Measurements from ENCODE around the gene RALGPS1. TPM values are rescaled to one million over a fixed set of nuclear protein-coding genes. Genes with fewer than 3 reads are reported as not detected.

Gene RALGPS1
- total RNA-seq, 4 donors from 2014 or later: 7.3 to 22.4 (median 15.4) TPM

DNA sequence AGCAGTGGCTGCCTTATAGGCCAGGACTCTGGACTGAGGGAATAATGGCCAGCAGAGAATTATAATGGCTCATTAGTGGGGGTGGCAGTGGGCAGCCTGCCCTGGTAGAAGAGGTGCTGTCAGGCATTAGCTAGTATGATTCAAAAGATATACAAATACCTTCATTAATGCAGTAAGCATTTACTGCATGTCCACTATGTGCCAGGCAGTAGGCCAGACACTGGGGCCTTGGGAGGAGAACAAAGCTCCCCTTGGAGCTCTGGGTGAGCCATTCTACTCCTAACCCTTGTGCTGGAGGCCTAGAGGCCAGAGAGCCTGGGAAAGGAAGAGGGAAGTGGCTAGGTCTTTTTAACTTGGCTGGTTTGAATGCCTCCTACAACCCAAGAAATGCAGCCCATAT, 348.0 kb downstream of the RALGPS1 start:
- DNase-seq (ENCODE audit: low spot score in 2 of 2): no peak
- H3K4me3 ChIP-seq (ENCODE audit: low read depth, poor library complexity, severe bottlenecking): no peak overlapping the region
- intact Hi-C loops (cut with DNase I; ENCODE audit: low total_unique reads): no loop called here
- TF ChIP-seq, protein P1, sequence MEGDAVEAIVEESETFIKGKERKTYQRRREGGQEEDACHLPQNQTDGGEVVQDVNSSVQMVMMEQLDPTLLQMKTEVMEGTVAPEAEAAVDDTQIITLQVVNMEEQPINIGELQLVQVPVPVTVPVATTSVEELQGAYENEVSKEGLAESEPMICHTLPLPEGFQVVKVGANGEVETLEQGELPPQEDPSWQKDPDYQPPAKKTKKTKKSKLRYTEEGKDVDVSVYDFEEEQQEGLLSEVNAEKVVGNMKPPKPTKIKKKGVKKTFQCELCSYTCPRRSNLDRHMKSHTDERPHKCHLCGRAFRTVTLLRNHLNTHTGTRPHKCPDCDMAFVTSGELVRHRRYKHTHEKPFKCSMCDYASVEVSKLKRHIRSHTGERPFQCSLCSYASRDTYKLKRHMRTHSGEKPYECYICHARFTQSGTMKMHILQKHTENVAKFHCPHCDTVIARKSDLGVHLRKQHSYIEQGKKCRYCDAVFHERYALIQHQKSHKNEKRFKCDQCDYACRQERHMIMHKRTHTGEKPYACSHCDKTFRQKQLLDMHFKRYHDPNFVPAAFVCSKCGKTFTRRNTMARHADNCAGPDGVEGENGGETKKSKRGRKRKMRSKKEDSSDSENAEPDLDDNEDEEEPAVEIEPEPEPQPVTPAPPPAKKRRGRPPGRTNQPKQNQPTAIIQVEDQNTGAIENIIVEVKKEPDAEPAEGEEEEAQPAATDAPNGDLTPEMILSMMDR (IDR thresholded peaks at IDR 0.05): no peak
- no peak for TF ChIP-seq POLR2A (IDR thresholded peaks at IDR 0.05)

- DNase-seq (ENCODE audit: low spot score in 2 of 2): no peak
- no peak overlapping the region for H3K4me3 ChIP-seq (ENCODE audit: low read depth, poor library complexity, severe bottlenecking)
- TF ChIP-seq, protein P1 (IDR thresholded peaks at IDR 0.05): no peak
- no peak for TF ChIP-seq POLR2A (IDR thresholded peaks at IDR 0.05)
- intact Hi-C loops (cut with DNase I; ENCODE audit: low total_unique reads): no loop called here
- 83 to 89% methylated on average over 9 of the region's 9 CpGs for WGBS, 2 donors
Measured at GRCh38 chr9:127263237-127263636, 348.7 kb downstream of the RALGPS1 start.

DNA sequence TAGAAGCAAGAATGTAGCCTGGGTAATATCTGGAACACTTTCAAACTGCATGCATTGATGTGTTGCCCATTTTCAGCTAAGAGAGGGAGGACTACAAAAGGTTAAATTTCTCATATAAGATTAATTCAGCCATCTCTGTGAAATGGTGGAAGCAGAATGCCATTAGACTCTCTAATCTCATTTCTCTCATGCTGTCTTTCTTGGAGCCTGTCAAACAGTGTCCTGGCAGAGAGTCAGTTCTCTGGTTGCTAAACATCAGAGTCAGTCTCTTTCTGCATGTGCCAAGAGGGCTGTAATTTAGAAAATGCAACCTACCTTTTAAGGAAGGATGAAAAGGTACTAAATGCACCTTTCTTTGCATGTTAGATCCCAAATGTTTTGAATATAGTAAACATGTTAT, 349.1 kb downstream of the RALGPS1 start:
- H3K4me3 ChIP-seq (ENCODE audit: low read depth, poor library complexity, severe bottlenecking): no peak overlapping the region
- TF ChIP-seq, protein P1 (IDR thresholded peaks at IDR 0.05): no peak
- TF ChIP-seq POLR2A (IDR thresholded peaks at IDR 0.05): no peak
- intact Hi-C loops (cut with DNase I; ENCODE audit: low total_unique reads): no loop called here
- DNase-seq (ENCODE audit: low spot score in 2 of 2): no peak

DNA sequence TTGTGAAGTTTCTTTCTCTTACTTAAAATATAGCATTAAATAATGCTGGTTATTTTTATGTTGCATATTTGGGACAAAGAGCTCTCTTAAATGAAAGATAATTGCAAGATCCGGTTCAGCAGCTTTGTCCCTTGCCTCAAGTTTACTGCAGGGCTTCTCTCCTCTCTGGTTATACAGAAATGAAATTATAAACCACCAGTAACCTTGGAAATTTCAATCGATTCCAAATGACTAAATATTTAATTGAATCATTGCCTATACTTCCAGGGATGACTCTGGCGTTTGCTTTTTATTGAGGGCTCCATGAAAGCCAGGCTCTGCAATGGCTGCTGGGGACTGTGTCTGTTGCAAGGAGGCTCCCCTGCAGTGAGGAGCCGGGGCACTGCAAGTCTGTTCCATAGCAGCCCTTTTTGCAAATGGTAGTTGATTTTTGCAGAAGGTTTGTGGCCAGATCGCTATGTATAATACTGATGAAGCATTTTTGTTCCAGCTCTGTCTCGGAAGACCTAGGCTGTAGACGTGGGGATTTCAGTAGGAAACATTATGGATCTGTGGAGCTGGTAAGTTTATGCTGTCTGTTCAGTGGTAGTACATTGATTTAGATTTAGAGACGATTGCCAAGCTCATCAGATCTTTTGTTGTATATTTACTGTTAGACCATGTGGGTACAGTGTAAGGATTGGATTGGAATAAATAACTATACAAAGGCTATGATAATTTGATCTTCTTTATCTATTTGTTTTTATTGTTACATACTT, 350.1 kb downstream of the RALGPS1 start, which contains the start of gene GARNL3:
TSS of gene GARNL3 (plus strand) at position 313 of the 758 bp plus-strand sequence. CDS start at position 417, 104 bp downstream.
- TF ChIP-seq POLR2A (IDR thresholded peaks at IDR 0.05): no peak
- TF ChIP-seq, protein P1 (IDR thresholded peaks at IDR 0.05): no peak
- WGBS, 2 donors: 42 to 53% methylated on average over 8 of the region's 8 CpGs
- intact Hi-C loops (cut with DNase I; ENCODE audit: low total_unique reads): no loop called here
- DNase-seq (ENCODE audit: low spot score in 2 of 2): no peak
- H3K4me3 ChIP-seq (ENCODE audit: low read depth, poor library complexity, severe bottlenecking): no peak within 1 kb of the TSS

DNA sequence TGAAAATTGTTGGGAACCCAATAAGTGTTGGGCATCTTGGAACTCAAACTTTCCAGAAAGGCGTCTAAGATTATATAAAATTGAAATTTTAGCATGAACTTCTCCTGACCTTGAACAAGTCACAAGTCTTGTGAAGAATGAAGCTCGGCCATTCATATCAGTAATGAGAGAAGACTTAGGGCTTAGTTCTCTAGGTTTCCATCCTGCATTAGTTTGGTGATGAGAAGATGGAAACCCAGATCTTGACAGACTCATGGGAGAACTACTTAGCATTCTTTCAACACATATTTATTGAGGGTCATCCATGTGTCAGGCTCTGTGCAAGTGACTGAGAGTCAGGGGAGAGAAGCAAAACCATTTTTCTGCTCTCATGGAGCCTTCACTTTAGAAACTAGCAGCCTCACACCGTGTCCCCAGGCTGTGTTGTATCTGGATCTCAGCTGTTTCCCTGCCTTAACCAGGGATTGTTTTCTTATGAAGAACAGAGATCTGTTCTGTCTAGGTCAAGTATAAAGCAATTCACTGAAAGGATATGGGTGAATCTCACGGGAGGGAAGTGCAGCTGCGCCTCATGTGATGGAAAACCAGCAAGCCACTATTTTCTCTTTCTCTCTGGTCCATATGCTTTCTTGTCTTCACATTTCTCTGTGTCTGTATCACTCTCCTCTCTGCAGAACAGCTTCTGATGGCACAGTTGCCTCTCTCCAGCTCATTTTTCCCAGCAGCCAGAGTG, 353.4 kb downstream of the RALGPS1 start:
- no peak overlapping the region for H3K4me3 ChIP-seq (ENCODE audit: low read depth, poor library complexity, severe bottlenecking)
- WGBS, 2 donors: 73 to 77% methylated on average over 5 of the region's 5 CpGs
- intact Hi-C loops (cut with DNase I; ENCODE audit: low total_unique reads): no loop called here
- TF ChIP-seq, protein P1 (IDR thresholded peaks at IDR 0.05): no peak
- no peak for TF ChIP-seq POLR2A (IDR thresholded peaks at IDR 0.05)
- DNase-seq (ENCODE audit: low spot score in 2 of 2): no peak

All from lower leg skin (tissue), 4 donors.